ENCODE data around the gene ATP8B4. TPM values are rescaled to one million over a fixed set of nuclear protein-coding genes. Genes with fewer than 3 reads are reported as not detected.

Gene ATP8B4
- total and polyA plus RNA-seq, 2 donors (not counting 1 experiment from before 2014, with no cell fraction given): 0.42 TPM; not detected in 1

DNA sequence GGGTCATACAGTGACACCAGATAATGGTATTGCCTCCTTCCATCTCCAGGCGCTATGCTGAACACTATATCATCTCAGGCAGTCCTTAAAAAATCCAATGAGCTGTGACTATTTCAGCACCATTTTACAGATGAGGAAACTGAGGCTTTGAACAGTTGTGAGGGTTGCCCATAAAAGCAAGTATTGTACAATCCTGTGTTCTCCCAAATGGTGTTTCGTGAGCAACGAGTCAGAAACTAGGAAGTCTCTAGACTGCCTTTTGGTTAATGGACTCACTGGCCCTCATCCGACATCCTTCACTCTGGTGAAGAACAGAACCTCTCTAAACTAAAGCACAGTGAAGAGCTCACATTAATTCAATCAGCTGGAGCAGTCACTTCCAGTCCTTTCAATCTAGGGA is 61.8 kb downstream of the ATP8B4 start:
- ChIA-PET POLR2A (no interaction called here), CTCF (no interaction called here)
- H3K27me3 ChIP-seq (replicated peaks in 1 of 4; ENCODE audit: control extremely low read depth in 1 of 4, control insufficient read depth in 3 of 4, insufficient read depth in 4 of 4, low read length in 3 of 4): no peaks in the 10 kb centered on the region
- no peak overlapping the region for H3K4me2 ChIP-seq (replicated peaks; ENCODE audit: low read depth, low read length, poor library complexity, severe bottlenecking)
- H3K4me3 Mint-ChIP-seq: no peak overlapping the region
- TF ChIP-seq, protein P1, sequence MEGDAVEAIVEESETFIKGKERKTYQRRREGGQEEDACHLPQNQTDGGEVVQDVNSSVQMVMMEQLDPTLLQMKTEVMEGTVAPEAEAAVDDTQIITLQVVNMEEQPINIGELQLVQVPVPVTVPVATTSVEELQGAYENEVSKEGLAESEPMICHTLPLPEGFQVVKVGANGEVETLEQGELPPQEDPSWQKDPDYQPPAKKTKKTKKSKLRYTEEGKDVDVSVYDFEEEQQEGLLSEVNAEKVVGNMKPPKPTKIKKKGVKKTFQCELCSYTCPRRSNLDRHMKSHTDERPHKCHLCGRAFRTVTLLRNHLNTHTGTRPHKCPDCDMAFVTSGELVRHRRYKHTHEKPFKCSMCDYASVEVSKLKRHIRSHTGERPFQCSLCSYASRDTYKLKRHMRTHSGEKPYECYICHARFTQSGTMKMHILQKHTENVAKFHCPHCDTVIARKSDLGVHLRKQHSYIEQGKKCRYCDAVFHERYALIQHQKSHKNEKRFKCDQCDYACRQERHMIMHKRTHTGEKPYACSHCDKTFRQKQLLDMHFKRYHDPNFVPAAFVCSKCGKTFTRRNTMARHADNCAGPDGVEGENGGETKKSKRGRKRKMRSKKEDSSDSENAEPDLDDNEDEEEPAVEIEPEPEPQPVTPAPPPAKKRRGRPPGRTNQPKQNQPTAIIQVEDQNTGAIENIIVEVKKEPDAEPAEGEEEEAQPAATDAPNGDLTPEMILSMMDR (IDR thresholded peaks at IDR 0.05): no peak
- TF ChIP-seq EZH2 (IDR thresholded peaks at IDR 0.05; ENCODE audit: borderline replicate concordance, insufficient read depth, low read depth, low read length, poor library complexity, severe bottlenecking): no peak
- H3K9me3 Mint-ChIP-seq (ENCODE audit: insufficient read depth): no peaks in the 10 kb centered on the region
- H3K79me2 ChIP-seq (ENCODE audit: control insufficient read depth, insufficient read depth, low read length): no peaks in the 10 kb centered on the region
- no peak overlapping the region for H3K27ac Mint-ChIP-seq
- 100% methylated on average over 3 of the region's 4 CpGs for WGBS (ENCODE audit: insufficient coverage)
- ATAC-seq (ENCODE audit: low read depth) (no peak), DNase-seq (no peak)
- no peak overlapping the region for H2AFZ ChIP-seq (ENCODE audit: insufficient read depth, low read depth, low read length, poor library complexity, severe bottlenecking)
- H3K27ac ChIP-seq (ENCODE audit: low read length in 2 of 2): no peak overlapping the region
- intact Hi-C loops (cut with micrococcal nuclease): no loop called here
- H3K9ac ChIP-seq (ENCODE audit: low read length): no peak overlapping the region
- H3K4me1 Mint-ChIP-seq: no peaks in the 10 kb centered on the region
- H3K27me3 Mint-ChIP-seq: peaks cover 6% of the 10 kb centered on the region
- H3K9me3 ChIP-seq (ENCODE audit: control extremely low read depth in 1 of 3, control insufficient read depth in 2 of 3, insufficient read depth in 1 of 3, low read length in 2 of 3): no peaks in the 10 kb centered on the region
- no peak overlapping the region for H3K4me3 ChIP-seq (ENCODE audit: control extremely low read depth in 1 of 5, extremely low read depth in 1 of 5, insufficient read depth in 1 of 5, low read depth in 2 of 5, low read length in 4 of 5)
- no peaks in the 10 kb centered on the region for H3K4me1 ChIP-seq (ENCODE audit: control insufficient read depth in 2 of 2, insufficient read depth in 2 of 2, low read length in 2 of 2)
- no peaks in the 10 kb centered on the region for H3K36me3 ChIP-seq (replicated peaks in 1 of 2; ENCODE audit: control extremely low read depth in 1 of 2, control insufficient read depth in 1 of 2, extremely low read depth in 1 of 2, insufficient read depth in 2 of 2, low read length in 1 of 2)
- H4K20me1 ChIP-seq (ENCODE audit: control insufficient read depth, insufficient read depth, low read length, poor library complexity, severe bottlenecking): no peaks in the 10 kb centered on the region

DNA sequence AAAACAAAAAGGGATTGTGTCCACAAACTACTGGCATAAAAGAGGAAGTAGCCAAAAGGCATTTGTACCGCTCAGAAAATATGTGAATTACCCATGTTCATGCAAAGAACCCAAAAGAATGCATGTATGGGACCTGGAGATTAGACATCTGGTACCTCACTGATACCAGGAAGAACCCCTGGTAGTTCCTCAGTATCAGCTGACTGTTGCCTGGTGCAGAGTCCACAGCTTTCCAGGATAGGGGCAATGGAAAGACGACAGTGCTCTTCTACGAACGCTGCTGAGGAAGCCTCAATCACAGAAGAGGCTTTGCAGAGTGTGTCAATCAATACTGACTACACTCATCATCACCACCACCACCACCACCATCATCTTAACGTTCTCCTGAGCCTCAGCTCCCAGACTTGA is 63.3 kb downstream of the ATP8B4 start:
- Histone ChIP-seq H3K27ac (ENCODE audit: low read length in 2 of 2) (no peak overlapping the region), H3K4me3 (ENCODE audit: control extremely low read depth in 1 of 5, extremely low read depth in 1 of 5, insufficient read depth in 1 of 5, low read depth in 2 of 5, low read length in 4 of 5) (no peak overlapping the region), H3K4me2 (replicated peaks; ENCODE audit: low read depth, low read length, poor library complexity, severe bottlenecking) (no peak overlapping the region), H3K9me3 (ENCODE audit: control extremely low read depth in 1 of 3, control insufficient read depth in 2 of 3, insufficient read depth in 1 of 3, low read length in 2 of 3) (no peaks in the 10 kb centered on the region), H3K9ac (ENCODE audit: low read length) (no peak overlapping the region), H3K36me3 (replicated peaks in 1 of 2; ENCODE audit: control extremely low read depth in 1 of 2, control insufficient read depth in 1 of 2, extremely low read depth in 1 of 2, insufficient read depth in 2 of 2, low read length in 1 of 2) (no peaks in the 10 kb centered on the region), H3K79me2 (ENCODE audit: control insufficient read depth, insufficient read depth, low read length) (no peaks in the 10 kb centered on the region), H3K27me3 (replicated peaks in 1 of 4; ENCODE audit: control extremely low read depth in 1 of 4, control insufficient read depth in 3 of 4, insufficient read depth in 4 of 4, low read length in 3 of 4) (no peaks in the 10 kb centered on the region), H2AFZ (ENCODE audit: insufficient read depth, low read depth, low read length, poor library complexity, severe bottlenecking) (peak overlapping the region; percentile 32), H4K20me1 (ENCODE audit: control insufficient read depth, insufficient read depth, low read length, poor library complexity, severe bottlenecking) (no peaks in the 10 kb centered on the region), H3K4me1 (ENCODE audit: control insufficient read depth in 2 of 2, insufficient read depth in 2 of 2, low read length in 2 of 2) (no peaks in the 10 kb centered on the region)
- ATAC-seq (ENCODE audit: low read depth) (no peak), DNase-seq (no peak)
- intact Hi-C loops (cut with micrococcal nuclease): no loop called here
- ChIA-PET CTCF (no interaction called here), POLR2A (no interaction called here)
- Mint-ChIP-seq H3K27me3 (peaks cover 8% of the 10 kb centered on the region), H3K4me1 (no peaks in the 10 kb centered on the region), H3K9me3 (ENCODE audit: insufficient read depth) (no peaks in the 10 kb centered on the region), H3K4me3 (no peak overlapping the region), H3K27ac (no peak overlapping the region)
- 16% methylated on average over 2 of the region's 5 CpGs for WGBS (ENCODE audit: insufficient coverage)
- TF ChIP-seq, protein P1 (IDR thresholded peaks at IDR 0.05): no peak
- TF ChIP-seq EZH2 (IDR thresholded peaks at IDR 0.05; ENCODE audit: borderline replicate concordance, insufficient read depth, low read depth, low read length, poor library complexity, severe bottlenecking): no peak

Data from B cell (primary cell).